Dendritic cell treated with granulocyte-macrophage colony-stimulating factor and Interleukin-4, amounts not matched to agents 40 ng/mL and 50 ng/mL, for 4 days (primary cell): ENCODE measurements around the gene BEGAIN.

ENCODE experiments used
- H3K27ac Mint-ChIP-seq: one replicate; pipeline ENCODE4 v1.8.0; 2022; ENCODE audit warnings: mild to moderate bottlenecking, mixed read lengths
- H3K27me3 Mint-ChIP-seq: one replicate; pipeline ENCODE4 v1.8.0; 2022; ENCODE audit warnings: mild to moderate bottlenecking, mixed read lengths
- H3K36me3 Mint-ChIP-seq: one replicate; pipeline ENCODE4 v1.8.0; 2022; ENCODE audit warnings: low read depth, mixed read lengths
- H3K4me1 Mint-ChIP-seq: one replicate; pipeline ENCODE4 v1.8.0; 2022; ENCODE audit warnings: low read depth, mixed read lengths
- H3K4me3 Mint-ChIP-seq: one replicate; pipeline ENCODE4 v1.8.0; 2022; ENCODE audit warnings: mild to moderate bottlenecking, moderate library complexity, mixed read lengths
- H3K9me3 Mint-ChIP-seq: one replicate; pipeline ENCODE4 v1.8.0; 2022; ENCODE audit warnings: mixed read lengths
- intact Hi-C: fragments of 100-400 bp; cut with micrococcal nuclease; formaldehyde crosslinking; loops from one replicate; pipeline ENCODE4 v1.15.0; 2022

BEGAIN gene

DNA sequence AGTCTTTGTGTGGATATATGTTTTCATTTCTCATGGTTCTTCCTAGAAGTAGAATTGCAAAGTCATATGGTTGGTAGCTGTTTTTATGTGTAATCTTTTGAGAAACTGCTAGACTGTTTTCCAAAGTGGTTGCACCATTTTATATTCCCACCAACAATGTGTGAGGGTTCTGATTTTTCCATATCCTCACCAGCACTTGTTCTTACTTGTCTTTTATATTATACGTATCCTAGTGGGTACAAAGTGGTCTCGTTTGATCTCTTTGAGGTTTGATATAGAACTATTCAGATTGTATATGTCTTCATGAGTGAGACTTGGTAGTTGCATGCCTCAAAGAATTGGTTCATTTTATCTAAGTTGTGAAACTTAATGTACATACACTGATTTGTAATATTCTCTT, 91.3 kb downstream of the BEGAIN start:
- H3K27me3 Mint-ChIP-seq: no peaks in the 10 kb centered on the region
- H3K27ac Mint-ChIP-seq: no peak overlapping the region
- intact Hi-C loops: no loop called here
- no peaks in the 10 kb centered on the region for H3K36me3 Mint-ChIP-seq
- H3K9me3 Mint-ChIP-seq: no peaks in the 10 kb centered on the region
- peaks cover 5% of the 10 kb centered on the region for H3K4me1 Mint-ChIP-seq
- no peak overlapping the region for H3K4me3 Mint-ChIP-seq

DNA sequence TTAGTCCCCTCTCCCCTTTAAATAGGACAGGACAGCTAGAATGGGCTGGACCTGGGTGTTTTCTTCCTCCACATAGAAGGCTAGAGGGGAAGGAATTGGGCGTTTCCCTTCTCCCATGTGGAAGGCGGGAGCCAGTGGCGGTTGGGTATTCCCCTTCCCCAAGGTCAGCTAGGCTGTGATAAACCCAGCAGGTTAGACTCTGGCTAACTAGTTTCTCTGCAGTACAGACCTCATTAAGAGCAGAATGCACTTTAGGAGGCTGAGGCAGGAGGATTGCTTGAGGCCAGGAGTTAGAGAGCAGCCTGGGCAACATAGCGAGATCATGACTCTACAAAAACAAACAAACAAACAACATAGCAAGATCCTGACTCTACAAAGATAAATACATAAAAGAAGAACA, 92.6 kb downstream of the BEGAIN start:
- Mint-ChIP-seq H3K27me3 (no peaks in the 10 kb centered on the region), H3K4me3 (no peak overlapping the region), H3K9me3 (no peaks in the 10 kb centered on the region), H3K27ac (no peak overlapping the region), H3K4me1 (peaks cover 3% of the 10 kb centered on the region), H3K36me3 (no peaks in the 10 kb centered on the region)
- intact Hi-C loops: no loop called here

DNA sequence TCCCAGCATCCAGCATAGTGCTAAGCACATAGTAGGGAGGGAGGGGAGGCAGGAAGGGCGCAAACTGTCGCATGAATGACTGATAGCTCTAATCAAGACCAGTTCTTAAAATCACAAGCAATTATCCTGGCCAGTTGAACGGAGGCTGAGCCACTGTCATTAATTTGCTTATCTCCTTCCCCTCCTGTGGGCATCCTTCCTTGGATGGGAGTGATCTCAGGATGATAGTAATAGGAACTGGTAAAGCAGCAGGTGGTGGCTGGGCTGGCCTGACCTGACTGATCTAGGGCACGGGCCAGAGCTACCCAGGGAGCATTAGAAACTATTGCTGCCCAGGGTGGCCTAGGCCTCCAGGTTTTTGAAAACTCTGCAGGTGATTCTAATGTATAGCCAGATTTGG, 97.0 kb downstream of the BEGAIN start:
- peaks cover 2% of the 10 kb centered on the region for H3K36me3 Mint-ChIP-seq
- no peaks in the 10 kb centered on the region for H3K27me3 Mint-ChIP-seq
- intact Hi-C loops: no loop called here
- H3K9me3 Mint-ChIP-seq: no peaks in the 10 kb centered on the region
- H3K27ac Mint-ChIP-seq: no peak overlapping the region
- H3K4me1 Mint-ChIP-seq: no peaks in the 10 kb centered on the region
- no peak overlapping the region for H3K4me3 Mint-ChIP-seq

DNA sequence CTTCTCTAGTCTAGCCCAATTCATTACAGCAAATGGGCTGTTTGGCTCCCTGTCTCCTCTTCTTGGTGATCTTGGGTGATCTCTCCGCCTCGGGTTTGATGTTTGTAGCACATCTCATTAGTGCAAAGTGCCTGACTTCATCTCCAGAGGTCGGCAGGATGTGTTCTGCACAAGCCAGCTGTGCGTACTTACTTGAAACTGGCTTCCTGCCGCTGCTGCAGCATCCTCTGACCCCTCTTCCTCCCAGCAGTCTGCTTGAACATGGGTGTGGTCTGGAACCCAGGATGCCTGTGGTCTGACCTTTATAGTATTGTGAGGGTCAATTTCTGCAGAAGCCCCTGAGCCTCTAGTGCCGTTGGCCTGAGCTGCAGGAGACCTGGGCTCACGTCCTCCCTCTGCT, 99.2 kb downstream of the BEGAIN start:
- Mint-ChIP-seq H3K4me1 (no peaks in the 10 kb centered on the region), H3K4me3 (no peak overlapping the region), H3K36me3 (peaks cover 12% of the 10 kb centered on the region), H3K27ac (no peak overlapping the region), H3K9me3 (no peaks in the 10 kb centered on the region), H3K27me3 (no peaks in the 10 kb centered on the region)
- intact Hi-C loops: no loop called here

DNA sequence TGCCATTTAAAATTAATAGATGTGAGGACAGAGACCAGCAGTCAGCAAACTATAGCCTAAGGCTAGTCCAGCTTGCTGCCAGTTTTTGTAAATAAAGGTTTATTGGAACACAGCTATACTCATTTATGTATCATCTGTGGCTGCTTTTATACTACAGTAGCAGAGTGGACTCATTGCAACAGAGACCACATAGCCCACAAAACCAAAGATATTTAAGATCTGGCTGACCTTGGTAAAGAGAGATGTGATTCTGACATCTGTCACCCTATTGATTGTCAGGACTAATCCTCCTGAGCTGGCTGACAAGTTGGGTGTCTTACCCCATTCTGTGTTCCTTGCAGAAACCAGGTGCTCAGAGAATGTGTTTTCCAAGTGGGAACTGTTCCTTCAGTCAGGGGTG, 99.9 kb downstream of the BEGAIN start:
- Mint-ChIP-seq H3K36me3 (peaks cover 12% of the 10 kb centered on the region), H3K4me3 (no peak overlapping the region), H3K9me3 (no peaks in the 10 kb centered on the region), H3K4me1 (no peaks in the 10 kb centered on the region), H3K27ac (no peak overlapping the region), H3K27me3 (no peaks in the 10 kb centered on the region)
- intact Hi-C loops: no loop called here
